GM23338 (cell line): Measurements from ENCODE around the gene RIMS4. TPM values are rescaled to one million over a fixed set of nuclear protein-coding genes. Genes with fewer than 3 reads are reported as not detected.

Experiments used
- ATAC-seq: fragments of 200-7000 bp; cut with Tn5 transposase; 3 replicates; pipeline ENCODE4 v1.9.1; 2020
- DNase-seq: peaks from one replicate; pipeline ENCODE4 v3.0.0-alpha.2; 2015; ENCODE audit warnings: low spot score
- H2AFZ ChIP-seq: fragments of 200-600 bp; sonication (generic); 2 replicates; pipeline ENCODE4 v1.8.0; 2016; ENCODE audit warnings: antibody characterized with exemption, mild to moderate bottlenecking, moderate library complexity
- H3F3A ChIP-seq: fragments of 200-600 bp; sonication (generic); replicated peaks from 2 replicates; pipeline ENCODE4 v1.8.0; 2017; ENCODE audit warnings: antibody characterized with exemption, mixed run types, low read depth
- H3K27ac ChIP-seq: fragments of 200-600 bp; sonication (generic); 2 replicates; pipeline ENCODE4 v1.6.1; 2016; ENCODE audit warnings: low read depth
- H3K27me3 ChIP-seq: fragments of 200-600 bp; sonication (generic); 2 replicates; pipeline ENCODE4 v1.8.0; 2016; ENCODE audit warnings: mild to moderate bottlenecking, mixed run types, moderate library complexity; ENCODE audit not compliant: insufficient read depth
- H3K36me3 ChIP-seq: fragments of 200-600 bp; sonication (generic); 2 replicates; pipeline ENCODE4 v1.8.0; 2016; ENCODE audit warnings: mild to moderate bottlenecking; ENCODE audit not compliant: insufficient read depth
- H3K4me1 ChIP-seq: fragments of 200-600 bp; sonication (generic); 2 replicates; pipeline ENCODE4 v1.8.0; 2016; ENCODE audit warnings: mild to moderate bottlenecking, moderate library complexity; ENCODE audit not compliant: insufficient read depth
- H3K4me2 ChIP-seq: fragments of 200-600 bp; sonication (generic); 2 replicates; pipeline ENCODE4 v1.7.1; 2017; ENCODE audit warnings: mixed run types
- H3K4me3 ChIP-seq: fragments of 200-600 bp; sonication (generic); 2 replicates; pipeline ENCODE4 v1.6.1; 2016; ENCODE audit warnings: mixed run types
- H3K79me2 ChIP-seq: fragments of 200-600 bp; sonication (generic); replicated peaks from 2 replicates; pipeline ENCODE4 v1.8.0; 2017; ENCODE audit warnings: mild to moderate bottlenecking; ENCODE audit not compliant: insufficient read depth
- H3K9me2 ChIP-seq: fragments of 200-600 bp; sonication (generic); 2 replicates; pipeline ENCODE4 v1.8.0; 2017; ENCODE audit not compliant: insufficient read depth
- H4K20me1 ChIP-seq: fragments of 200-600 bp; sonication (generic); replicated peaks from 2 replicates; pipeline ENCODE4 v1.8.0; 2017; ENCODE audit warnings: mild to moderate bottlenecking; ENCODE audit not compliant: insufficient read depth
- H3K27ac Mint-ChIP-seq: 2 replicates; pipeline ENCODE4 v1.8.0; 2020; ENCODE audit warnings: inconsistent platforms, mild to moderate bottlenecking, moderate library complexity, mixed read lengths
- H3K27me3 Mint-ChIP-seq: 3 replicates; pipeline ENCODE4 v1.8.0; 2022; ENCODE audit warnings: low read depth, mild to moderate bottlenecking, moderate library complexity, mixed read lengths, inconsistent platforms; ENCODE audit not compliant: insufficient read depth, poor library complexity
- H3K36me3 Mint-ChIP-seq: 3 replicates; pipeline ENCODE4 v1.8.0; 2021; ENCODE audit warnings: low read depth, mild to moderate bottlenecking, inconsistent platforms, moderate library complexity, mixed read lengths
- H3K4me1 Mint-ChIP-seq: 3 replicates; pipeline ENCODE4 v1.8.0; 2020; ENCODE audit warnings: mild to moderate bottlenecking, inconsistent platforms, mixed read lengths
- H3K4me3 Mint-ChIP-seq: 3 replicates; pipeline ENCODE4 v1.8.0; 2021; ENCODE audit warnings: moderate library complexity, mild to moderate bottlenecking, inconsistent platforms, mixed read lengths
- H3K9me3 Mint-ChIP-seq: 3 replicates; pipeline ENCODE4 v1.8.0; 2020; ENCODE audit warnings: moderate library complexity, mild to moderate bottlenecking, inconsistent platforms, mixed read lengths
- CREB1 ChIP-seq: fragments of 250-450 bp; sonication (Bioruptor Pico); IDR thresholded peaks from 2 replicates; pipeline ENCODE4 v1.5.0; 2020; ENCODE audit warnings: low read depth, mild to moderate bottlenecking, moderate library complexity
- EZH2 ChIP-seq: fragments of 200-600 bp; sonication (generic); IDR thresholded peaks from one replicate; pipeline ENCODE4 v1.8.0; 2017; ENCODE audit warnings: antibody characterized with exemption, mild to moderate bottlenecking, low read depth; ENCODE audit not compliant: unreplicated experiment
- JUNB ChIP-seq: IDR thresholded peaks from one replicate; pipeline ENCODE4 v1.6.1; 2016; ENCODE audit warnings: antibody characterized with exemption; ENCODE audit not compliant: unreplicated experiment
- NANOG ChIP-seq: IDR thresholded peaks from 2 replicates; pipeline ENCODE4 v1.6.1; 2016; ENCODE audit warnings: antibody characterized with exemption, borderline replicate concordance
- REST ChIP-seq: IDR thresholded peaks from one replicate; pipeline ENCODE4 v1.6.1; 2018; ENCODE audit warnings: antibody characterized with exemption; ENCODE audit not compliant: unreplicated experiment
- polyA plus RNA-seq: library from polyadenylated mRNA; unstranded; fragments of >200 nt; fragmentation: Nextera tagmentation; extraction: Ambion mirVana; gene quantifications from 2 replicates; pipeline ENCODE4 v1.2.1, GENCODE V29; 2016
- total RNA-seq: library from RNA; depleted of rRNA; stranded (reverse); fragments of >200 nt; shearing (Covaris generic); gene quantifications from 2 replicates; pipeline ENCODE4 v1.2.3, GENCODE V29; 2014
- TF ChIP-seq, protein P1 (sequence below), 2 experiments: fragments of 200-600 bp in 1 of 2; sonication (generic) in 1 of 2; conservative IDR thresholded peaks; 2 replicates each; pipeline versions ENCODE4 v1.5.1 to v1.6.1; 2016 to 2017; ENCODE audit warnings: antibody characterized with exemption in 2 of 2, low read depth in 2 of 2, mild to moderate bottlenecking in 2 of 2, moderate library complexity in 1 of 2

Gene RIMS4
- total and polyA plus RNA-seq, 2 experiments from 2014 or later: 3.5 to 39.7 TPM

- H3K27ac ChIP-seq: no peak overlapping the region
- peaks cover 5% of the 10 kb centered on the region for H3K27me3 Mint-ChIP-seq
- H4K20me1 ChIP-seq: peaks cover 37% of the 10 kb centered on the region
- H3K9me2 ChIP-seq: no peaks in the 10 kb centered on the region
- TF ChIP-seq CREB1: no peak
- TF ChIP-seq JUNB: no peak
- TF ChIP-seq EZH2: no peak
- no peak for TF ChIP-seq NANOG
- no peaks in the 10 kb centered on the region for H3K27me3 ChIP-seq
- H3K4me1 ChIP-seq: peaks cover 23% of the 10 kb centered on the region
- no peak overlapping the region for H2AFZ ChIP-seq
- no peaks in the 10 kb centered on the region for H3K36me3 ChIP-seq
- no peak overlapping the region for H3K4me3 ChIP-seq
- H3K27ac Mint-ChIP-seq: no peak overlapping the region
- no peaks in the 10 kb centered on the region for H3K36me3 Mint-ChIP-seq
- peaks cover 3% of the 10 kb centered on the region; the same call in 1 of the 2 replicates for H3K79me2 ChIP-seq
- no peak overlapping the region for H3K4me3 Mint-ChIP-seq
- 0 out of 2 replicates have a peak, but pooled peaks cover 3% of the 10 kb centered on the region for H3F3A ChIP-seq
- H3K4me2 ChIP-seq: no peak overlapping the region
- no peaks in the 10 kb centered on the region for H3K9me3 Mint-ChIP-seq
- DNase-seq: no peak
- ATAC-seq: no peak
- H3K4me1 Mint-ChIP-seq: peaks cover 27% of the 10 kb centered on the region
Observed at GRCh38 chr20:44781791-44782190, 28.6 kb downstream of the RIMS4 start.

- Histone ChIP-seq H3K9me2 (no peaks in the 10 kb centered on the region), H3K4me2 (no peak overlapping the region), H4K20me1 (peaks cover 40% of the 10 kb centered on the region), H3K79me2 (peaks cover 4% of the 10 kb centered on the region; the same call in 1 of the 2 replicates), H3K4me3 (no peak overlapping the region), H3K4me1 (peaks cover 16% of the 10 kb centered on the region), H3F3A (0 out of 2 replicates have a peak, but pooled peaks cover 3% of the 10 kb centered on the region), H3K36me3 (no peaks in the 10 kb centered on the region), H3K27me3 (no peaks in the 10 kb centered on the region), H2AFZ (no peak overlapping the region), H3K27ac (no peak overlapping the region)
- DNase-seq (no peak), ATAC-seq (no peak)
- Mint-ChIP-seq H3K9me3 (no peaks in the 10 kb centered on the region), H3K4me1 (peaks cover 23% of the 10 kb centered on the region), H3K36me3 (no peaks in the 10 kb centered on the region), H3K27ac (no peak overlapping the region), H3K27me3 (peaks cover 4% of the 10 kb centered on the region), H3K4me3 (no peak overlapping the region)
- TF ChIP-seq, protein P1, sequence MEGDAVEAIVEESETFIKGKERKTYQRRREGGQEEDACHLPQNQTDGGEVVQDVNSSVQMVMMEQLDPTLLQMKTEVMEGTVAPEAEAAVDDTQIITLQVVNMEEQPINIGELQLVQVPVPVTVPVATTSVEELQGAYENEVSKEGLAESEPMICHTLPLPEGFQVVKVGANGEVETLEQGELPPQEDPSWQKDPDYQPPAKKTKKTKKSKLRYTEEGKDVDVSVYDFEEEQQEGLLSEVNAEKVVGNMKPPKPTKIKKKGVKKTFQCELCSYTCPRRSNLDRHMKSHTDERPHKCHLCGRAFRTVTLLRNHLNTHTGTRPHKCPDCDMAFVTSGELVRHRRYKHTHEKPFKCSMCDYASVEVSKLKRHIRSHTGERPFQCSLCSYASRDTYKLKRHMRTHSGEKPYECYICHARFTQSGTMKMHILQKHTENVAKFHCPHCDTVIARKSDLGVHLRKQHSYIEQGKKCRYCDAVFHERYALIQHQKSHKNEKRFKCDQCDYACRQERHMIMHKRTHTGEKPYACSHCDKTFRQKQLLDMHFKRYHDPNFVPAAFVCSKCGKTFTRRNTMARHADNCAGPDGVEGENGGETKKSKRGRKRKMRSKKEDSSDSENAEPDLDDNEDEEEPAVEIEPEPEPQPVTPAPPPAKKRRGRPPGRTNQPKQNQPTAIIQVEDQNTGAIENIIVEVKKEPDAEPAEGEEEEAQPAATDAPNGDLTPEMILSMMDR (conservative IDR thresholded peaks at IDR 0.05; ENCODE audit: low read depth in 2 of 2): no peak
- no peak for TF ChIP-seq NANOG
- no peak for TF ChIP-seq CREB1
Observed at GRCh38 chr20:44781118-44781517, 29.2 kb downstream of the RIMS4 start.

GRCh38 chr20:44780226-44780625, 30.1 kb downstream of the RIMS4 start:
- Histone ChIP-seq H3K79me2 (peaks cover 10% of the 10 kb centered on the region; the same call in 1 of the 2 replicates), H3K27ac (no peak overlapping the region), H3K36me3 (no peaks in the 10 kb centered on the region), H3F3A (no peaks in the 10 kb centered on the region), H3K9me2 (no peaks in the 10 kb centered on the region), H4K20me1 (peaks cover 42% of the 10 kb centered on the region), H3K4me3 (no peak overlapping the region), H3K4me2 (no peak overlapping the region), H3K27me3 (no peaks in the 10 kb centered on the region), H3K4me1 (peaks cover 9% of the 10 kb centered on the region), H2AFZ (no peak overlapping the region)
- H3K27me3 Mint-ChIP-seq: peaks cover 1% of the 10 kb centered on the region
- H3K4me1 Mint-ChIP-seq: peaks cover 14% of the 10 kb centered on the region
- ATAC-seq: peak; percentile 71
- H3K36me3 Mint-ChIP-seq: no peaks in the 10 kb centered on the region
- peak; percentile 92 for TF ChIP-seq REST
- no peak for TF ChIP-seq EZH2
- peak; percentile 83 for DNase-seq
- H3K27ac Mint-ChIP-seq: no peak overlapping the region
- no peak overlapping the region for H3K4me3 Mint-ChIP-seq
- H3K9me3 Mint-ChIP-seq: no peaks in the 10 kb centered on the region
